K562 treated with DMSO at 1 percent for 4 hours (cell line): Measurements from ENCODE around the gene GPAT2. TPM values are rescaled to one million over a fixed set of nuclear protein-coding genes. Genes with fewer than 3 reads are reported as not detected.

ENCODE experiments used
- total RNA-seq: library from RNA; unstranded; fragments of 300-600 nt; gene quantifications from 2 replicates; pipeline ENCODE4 v1.2.3, GENCODE V29; 2022; ENCODE audit not compliant: insufficient read depth

The GPAT2 gene
- 0.93 and 1.2 TPM in 2 replicates for total RNA-seq

DNA sequence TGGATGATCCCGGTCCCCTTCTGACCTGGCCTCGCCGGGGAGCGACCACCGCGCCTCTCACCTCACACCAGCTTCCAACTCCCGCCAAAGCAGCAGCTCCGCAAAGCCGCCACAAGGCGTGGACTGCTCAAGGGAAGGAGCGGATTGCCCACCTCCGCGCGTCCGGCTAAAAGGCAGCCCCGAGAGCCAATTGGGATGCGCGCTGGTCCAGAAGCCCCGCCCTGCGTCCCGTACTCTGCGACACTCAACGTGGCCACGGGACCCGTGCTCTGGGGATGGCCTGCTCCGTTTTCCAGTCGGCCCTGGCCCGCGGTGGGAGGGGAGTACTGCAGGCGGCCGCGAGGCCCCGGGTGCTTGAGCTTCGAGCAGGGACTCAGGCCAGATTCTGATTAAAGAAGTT lies at the start of gene GPAT2:
Gene GPAT2, minus strand, starts transcription at position 125 of the 400 bp plus-strand sequence. CDS start 2,557 bp downstream, outside the sequence.

GRCh38 chr2:95991351-95992094 lies 43.2 kb downstream of the GPAT2 start, which contains the start of gene ANKRD36C:
Gene ANKRD36C (minus strand): TSS chr2:95991824. CDS start chr2:95991708, 116 bp downstream.

Other genes with a start within 250 kb of the GPAT2 start
- 3.1 and 4.3 TPM in 2 replicates for gene ANKRD36C, start 43.1 kb downstream of the GPAT2 start, total RNA-seq
- not detected in 2 replicates for gene ADRA2B, start 81.7 kb upstream of the GPAT2 start, total RNA-seq
- not detected in 2 replicates for gene ASTL, start 103.6 kb upstream of the GPAT2 start, total RNA-seq
- not detected in 2 replicates for gene DUSP2, start 110.5 kb upstream of the GPAT2 start, total RNA-seq
- gene STARD7, start 173.9 kb upstream of the GPAT2 start, total RNA-seq = 90.7 and 105 TPM in 2 replicates
- gene TMEM127, start 231.1 kb upstream of the GPAT2 start, total RNA-seq = 11.5 and 18.1 TPM in 2 replicates
- 76.4 and 89.2 TPM in 2 replicates for gene CIAO1, start 231.3 kb upstream of the GPAT2 start, total RNA-seq